ENCODE measurements around the gene ZFAND2A.

The ZFAND2A gene

GRCh38 chr7:1131471-1132265 lies 28.3 kb downstream of the ZFAND2A start (continued):
- TF ChIP-seq PPARA (CRISPR knock-in tag; IDR thresholded peaks at IDR 0.05; ENCODE audit: borderline replicate concordance) (no peak), SNAI2 (CRISPR knock-in tag; IDR thresholded peaks at IDR 0.05) (no peak)

GRCh38 chr7:1130021-1130990 lies 29.7 kb downstream of the ZFAND2A start:
- ATAC-seq: no peak
- TF ChIP-seq PPARA (CRISPR knock-in tag; IDR thresholded peaks at IDR 0.05; ENCODE audit: borderline replicate concordance) (no peak), TCF4 (CRISPR knock-in tag; IDR thresholded peaks at IDR 0.05; ENCODE audit: borderline replicate concordance) (no peak), ZNF565 (CRISPR knock-in tag; conservative IDR thresholded peaks at IDR 0.05; ENCODE audit: low read depth) (no peak), ZFP3 (CRISPR knock-in tag; IDR thresholded peaks at IDR 0.05) (no peak), ESRRG (CRISPR knock-in tag; IDR thresholded peaks at IDR 0.05) (no peak), CSDC2 (CRISPR knock-in tag; IDR thresholded peaks at IDR 0.05) (no peak), RARB (CRISPR knock-in tag; IDR thresholded peaks at IDR 0.05) (no peak), ZNF8 (CRISPR knock-in tag; IDR thresholded peaks at IDR 0.05) (no peak)
- TF ChIP-seq, protein P1, sequence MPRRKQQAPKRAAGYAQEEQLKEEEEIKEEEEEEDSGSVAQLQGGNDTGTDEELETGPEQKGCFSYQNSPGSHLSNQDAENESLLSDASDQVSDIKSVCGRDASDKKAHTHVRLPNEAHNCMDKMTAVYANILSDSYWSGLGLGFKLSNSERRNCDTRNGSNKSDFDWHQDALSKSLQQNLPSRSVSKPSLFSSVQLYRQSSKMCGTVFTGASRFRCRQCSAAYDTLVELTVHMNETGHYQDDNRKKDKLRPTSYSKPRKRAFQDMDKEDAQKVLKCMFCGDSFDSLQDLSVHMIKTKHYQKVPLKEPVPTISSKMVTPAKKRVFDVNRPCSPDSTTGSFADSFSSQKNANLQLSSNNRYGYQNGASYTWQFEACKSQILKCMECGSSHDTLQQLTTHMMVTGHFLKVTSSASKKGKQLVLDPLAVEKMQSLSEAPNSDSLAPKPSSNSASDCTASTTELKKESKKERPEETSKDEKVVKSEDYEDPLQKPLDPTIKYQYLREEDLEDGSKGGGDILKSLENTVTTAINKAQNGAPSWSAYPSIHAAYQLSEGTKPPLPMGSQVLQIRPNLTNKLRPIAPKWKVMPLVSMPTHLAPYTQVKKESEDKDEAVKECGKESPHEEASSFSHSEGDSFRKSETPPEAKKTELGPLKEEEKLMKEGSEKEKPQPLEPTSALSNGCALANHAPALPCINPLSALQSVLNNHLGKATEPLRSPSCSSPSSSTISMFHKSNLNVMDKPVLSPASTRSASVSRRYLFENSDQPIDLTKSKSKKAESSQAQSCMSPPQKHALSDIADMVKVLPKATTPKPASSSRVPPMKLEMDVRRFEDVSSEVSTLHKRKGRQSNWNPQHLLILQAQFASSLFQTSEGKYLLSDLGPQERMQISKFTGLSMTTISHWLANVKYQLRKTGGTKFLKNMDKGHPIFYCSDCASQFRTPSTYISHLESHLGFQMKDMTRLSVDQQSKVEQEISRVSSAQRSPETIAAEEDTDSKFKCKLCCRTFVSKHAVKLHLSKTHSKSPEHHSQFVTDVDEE (CRISPR knock-in tag; IDR thresholded peaks at IDR 0.05): no peak
- TF ChIP-seq, protein P2, sequence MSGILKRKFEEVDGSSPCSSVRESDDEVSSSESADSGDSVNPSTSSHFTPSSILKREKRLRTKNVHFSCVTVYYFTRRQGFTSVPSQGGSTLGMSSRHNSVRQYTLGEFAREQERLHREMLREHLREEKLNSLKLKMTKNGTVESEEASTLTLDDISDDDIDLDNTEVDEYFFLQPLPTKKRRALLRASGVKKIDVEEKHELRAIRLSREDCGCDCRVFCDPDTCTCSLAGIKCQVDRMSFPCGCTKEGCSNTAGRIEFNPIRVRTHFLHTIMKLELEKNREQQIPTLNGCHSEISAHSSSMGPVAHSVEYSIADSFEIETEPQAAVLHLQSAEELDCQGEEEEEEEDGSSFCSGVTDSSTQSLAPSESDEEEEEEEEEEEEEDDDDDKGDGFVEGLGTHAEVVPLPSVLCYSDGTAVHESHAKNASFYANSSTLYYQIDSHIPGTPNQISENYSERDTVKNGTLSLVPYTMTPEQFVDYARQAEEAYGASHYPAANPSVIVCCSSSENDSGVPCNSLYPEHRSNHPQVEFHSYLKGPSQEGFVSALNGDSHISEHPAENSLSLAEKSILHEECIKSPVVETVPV (CRISPR knock-in tag; IDR thresholded peaks at IDR 0.05): no peak
- TF ChIP-seq, protein P3, sequence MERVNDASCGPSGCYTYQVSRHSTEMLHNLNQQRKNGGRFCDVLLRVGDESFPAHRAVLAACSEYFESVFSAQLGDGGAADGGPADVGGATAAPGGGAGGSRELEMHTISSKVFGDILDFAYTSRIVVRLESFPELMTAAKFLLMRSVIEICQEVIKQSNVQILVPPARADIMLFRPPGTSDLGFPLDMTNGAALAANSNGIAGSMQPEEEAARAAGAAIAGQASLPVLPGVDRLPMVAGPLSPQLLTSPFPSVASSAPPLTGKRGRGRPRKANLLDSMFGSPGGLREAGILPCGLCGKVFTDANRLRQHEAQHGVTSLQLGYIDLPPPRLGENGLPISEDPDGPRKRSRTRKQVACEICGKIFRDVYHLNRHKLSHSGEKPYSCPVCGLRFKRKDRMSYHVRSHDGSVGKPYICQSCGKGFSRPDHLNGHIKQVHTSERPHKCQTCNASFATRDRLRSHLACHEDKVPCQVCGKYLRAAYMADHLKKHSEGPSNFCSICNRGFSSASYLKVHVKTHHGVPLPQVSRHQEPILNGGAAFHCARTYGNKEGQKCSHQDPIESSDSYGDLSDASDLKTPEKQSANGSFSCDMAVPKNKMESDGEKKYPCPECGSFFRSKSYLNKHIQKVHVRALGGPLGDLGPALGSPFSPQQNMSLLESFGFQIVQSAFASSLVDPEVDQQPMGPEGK (CRISPR knock-in tag; IDR thresholded peaks at IDR 0.05; ENCODE audit: borderline replicate concordance): no peak

DNA sequence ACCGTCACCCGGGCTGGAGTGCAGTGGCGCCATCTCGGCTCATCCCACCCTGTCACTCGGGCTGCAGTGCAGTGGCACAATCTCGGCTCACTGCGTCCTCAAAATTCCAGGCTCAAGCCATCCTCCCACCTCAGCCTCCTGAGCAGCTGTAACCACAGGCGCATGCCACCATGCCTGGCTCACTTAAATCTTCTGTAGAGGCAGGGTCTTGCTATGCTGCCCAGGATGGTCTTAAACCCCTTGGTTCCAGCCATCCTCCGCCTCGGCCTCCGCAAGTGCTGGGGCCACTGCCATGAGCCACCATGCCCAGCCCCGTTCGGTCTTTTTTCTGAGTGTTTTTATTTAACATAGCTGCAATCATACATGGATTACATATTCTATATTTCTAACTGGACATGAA lies 30.6 kb downstream of the ZFAND2A start:
- no peak for ATAC-seq

More for the DNA sequence above, 30.6 kb downstream of the ZFAND2A start:
- TF ChIP-seq ISL1 (CRISPR knock-in tag; IDR thresholded peaks at IDR 0.05): no peak
- no peak for TF ChIP-seq ZNF70 (CRISPR knock-in tag; IDR thresholded peaks at IDR 0.05)
- TF ChIP-seq, protein P4, sequence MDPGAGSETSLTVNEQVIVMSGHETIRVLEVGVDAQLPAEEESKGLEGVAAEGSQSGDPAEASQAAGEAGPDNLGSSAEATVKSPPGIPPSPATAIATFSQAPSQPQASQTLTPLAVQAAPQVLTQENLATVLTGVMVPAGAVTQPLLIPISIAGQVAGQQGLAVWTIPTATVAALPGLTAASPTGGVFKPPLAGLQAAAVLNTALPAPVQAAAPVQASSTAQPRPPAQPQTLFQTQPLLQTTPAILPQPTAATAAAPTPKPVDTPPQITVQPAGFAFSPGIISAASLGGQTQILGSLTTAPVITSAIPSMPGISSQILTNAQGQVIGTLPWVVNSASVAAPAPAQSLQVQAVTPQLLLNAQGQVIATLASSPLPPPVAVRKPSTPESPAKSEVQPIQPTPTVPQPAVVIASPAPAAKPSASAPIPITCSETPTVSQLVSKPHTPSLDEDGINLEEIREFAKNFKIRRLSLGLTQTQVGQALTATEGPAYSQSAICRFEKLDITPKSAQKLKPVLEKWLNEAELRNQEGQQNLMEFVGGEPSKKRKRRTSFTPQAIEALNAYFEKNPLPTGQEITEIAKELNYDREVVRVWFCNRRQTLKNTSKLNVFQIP (CRISPR knock-in tag; IDR thresholded peaks at IDR 0.05; ENCODE audit: borderline replicate concordance, low read depth): no peak
- no peak for TF ChIP-seq TCF4 (CRISPR knock-in tag; IDR thresholded peaks at IDR 0.05; ENCODE audit: borderline replicate concordance)
- TF ChIP-seq ZC3H10 (CRISPR knock-in tag; IDR thresholded peaks at IDR 0.05): no peak
- no peak for TF ChIP-seq ZFP30 (CRISPR knock-in tag; IDR thresholded peaks at IDR 0.05)
- TF ChIP-seq ESRRG (CRISPR knock-in tag; IDR thresholded peaks at IDR 0.05): no peak
- no peak for TF ChIP-seq TOX (CRISPR knock-in tag; IDR thresholded peaks at IDR 0.05; ENCODE audit: borderline replicate concordance)
- TF ChIP-seq OSR1 (CRISPR knock-in tag; IDR thresholded peaks at IDR 0.05): no peak
- TF ChIP-seq ARNTL (CRISPR knock-in tag; IDR thresholded peaks at IDR 0.05; ENCODE audit: borderline replicate concordance, low read depth): no peak
- TF ChIP-seq, protein P3 (CRISPR knock-in tag; IDR thresholded peaks at IDR 0.05; ENCODE audit: borderline replicate concordance): no peak
- TF ChIP-seq, protein P2 (CRISPR knock-in tag; IDR thresholded peaks at IDR 0.05): no peak
- no peak for TF ChIP-seq ZFP3 (CRISPR knock-in tag; IDR thresholded peaks at IDR 0.05)
- no peak for TF ChIP-seq ZNF8 (CRISPR knock-in tag; IDR thresholded peaks at IDR 0.05)
- TF ChIP-seq CSDC2 (CRISPR knock-in tag; IDR thresholded peaks at IDR 0.05): no peak
- TF ChIP-seq SNAI2 (CRISPR knock-in tag; IDR thresholded peaks at IDR 0.05): no peak
- no peak for TF ChIP-seq CREB5 (CRISPR knock-in tag; IDR thresholded peaks at IDR 0.05; ENCODE audit: low read depth)
- TF ChIP-seq PPARA (CRISPR knock-in tag; IDR thresholded peaks at IDR 0.05; ENCODE audit: borderline replicate concordance): no peak
